ENCODE data around the gene PIK3R1.

PIK3R1 gene

DNA sequence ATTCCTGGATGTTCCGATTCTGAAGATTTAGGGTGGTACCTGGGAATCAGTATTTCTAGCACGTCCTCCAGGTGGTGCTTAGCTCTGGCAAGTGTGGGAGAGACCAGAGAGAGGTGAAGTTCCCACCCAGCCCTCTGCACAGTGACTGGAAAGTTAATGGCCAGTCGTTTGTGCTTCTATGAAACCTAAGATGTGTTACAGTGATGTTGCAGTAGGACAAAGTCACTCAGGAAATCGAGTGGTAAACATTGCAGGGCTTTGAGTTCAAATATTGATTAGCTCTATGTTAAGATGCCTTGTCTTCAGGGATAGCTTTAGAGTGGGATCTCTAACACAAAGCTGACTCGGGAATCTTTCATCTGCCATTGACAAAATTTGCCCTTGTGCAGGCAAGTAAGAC, 55.6 kb downstream of the PIK3R1 start:
- DNase-seq (ENCODE audit: low read depth in 2 of 2) = no peak

DNA sequence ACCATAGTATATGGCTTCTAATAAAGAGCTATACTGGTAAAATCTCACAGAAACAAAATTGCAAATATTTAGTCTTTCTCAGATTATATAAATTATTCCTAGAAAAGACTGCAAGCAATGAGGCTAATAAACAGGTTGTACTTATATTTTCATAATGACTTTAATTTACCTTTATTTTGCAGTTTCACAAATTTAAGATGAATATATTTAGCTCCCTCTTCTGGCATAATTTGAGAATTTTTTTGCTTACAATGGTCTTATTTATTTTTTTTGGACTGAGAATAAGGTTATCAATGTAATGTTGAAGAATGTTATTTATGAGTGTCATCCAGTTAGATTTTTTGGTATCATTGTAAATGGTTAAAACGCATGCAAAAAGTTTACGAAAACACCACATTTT, 56.7 kb downstream of the PIK3R1 start:
- DNase-seq (ENCODE audit: low read depth in 2 of 2) = no peak

DNA sequence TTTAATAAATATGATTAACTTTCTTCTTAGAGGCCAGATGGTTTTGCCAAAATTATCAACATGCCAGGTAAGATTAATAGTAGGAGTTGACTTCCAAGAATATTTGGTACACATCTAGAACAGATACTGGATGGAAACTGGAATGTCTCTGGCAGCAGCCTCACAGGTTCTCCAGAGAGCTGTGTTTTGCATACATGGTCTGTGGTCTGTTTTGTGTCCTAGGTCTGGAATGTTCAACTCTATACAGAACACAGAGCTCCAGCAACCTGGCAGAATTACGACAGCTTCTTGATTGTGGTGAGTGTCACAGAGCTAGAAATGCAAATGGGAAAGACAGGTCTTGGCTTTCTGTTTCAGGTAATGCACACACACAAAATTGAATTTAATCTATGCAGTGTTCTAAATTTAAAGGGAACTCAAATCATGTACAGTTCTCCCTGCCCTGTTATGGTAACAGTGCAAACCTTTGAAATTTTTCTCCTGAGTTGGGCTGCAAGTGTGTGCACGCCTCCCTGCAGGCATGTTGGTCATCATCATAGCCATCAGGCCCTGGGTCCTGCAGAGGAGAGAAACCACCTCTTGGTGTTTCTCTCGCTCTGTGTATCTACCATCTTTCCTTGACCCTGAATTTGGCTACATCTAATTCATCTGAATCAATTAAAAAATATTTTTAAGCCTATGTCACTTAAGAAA, 58.3 kb downstream of the PIK3R1 start:
- no peak for DNase-seq (ENCODE audit: low read depth in 2 of 2)

- DNase-seq (ENCODE audit: low read depth in 2 of 2) = no peak
These were observed 59.5 kb downstream of the PIK3R1 start for GRCh38 chr5:68274847-68275651.

GRCh38 chr5:68276740-68277139, 61.2 kb downstream of the PIK3R1 start:
- no peak for DNase-seq (ENCODE audit: low read depth in 2 of 2)

- DNase-seq (ENCODE audit: low read depth in 2 of 2) = no peak
These were observed 61.9 kb downstream of the PIK3R1 start for GRCh38 chr5:68277431-68277830.

DNA sequence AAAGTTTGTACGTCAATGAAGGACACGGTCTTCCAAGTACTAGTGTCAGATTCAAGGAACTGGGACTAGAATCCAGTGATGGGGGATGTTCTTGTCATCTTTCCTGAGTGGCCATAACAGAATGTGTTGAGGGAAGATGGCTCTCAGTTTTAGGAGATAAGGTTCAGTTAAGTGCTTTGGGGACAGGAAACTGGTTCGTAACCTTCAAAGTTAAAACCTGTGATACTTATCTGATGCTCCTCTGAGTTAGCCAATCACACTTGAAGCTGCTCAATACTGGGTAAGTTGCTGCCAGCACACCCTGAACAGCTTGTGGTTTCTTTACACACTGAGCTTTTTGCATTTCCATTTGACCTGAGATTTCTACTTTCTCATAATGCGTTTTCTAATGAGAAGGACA, 64.4 kb downstream of the PIK3R1 start:
- DNase-seq (ENCODE audit: low read depth in 2 of 2) = no peak

DNA sequence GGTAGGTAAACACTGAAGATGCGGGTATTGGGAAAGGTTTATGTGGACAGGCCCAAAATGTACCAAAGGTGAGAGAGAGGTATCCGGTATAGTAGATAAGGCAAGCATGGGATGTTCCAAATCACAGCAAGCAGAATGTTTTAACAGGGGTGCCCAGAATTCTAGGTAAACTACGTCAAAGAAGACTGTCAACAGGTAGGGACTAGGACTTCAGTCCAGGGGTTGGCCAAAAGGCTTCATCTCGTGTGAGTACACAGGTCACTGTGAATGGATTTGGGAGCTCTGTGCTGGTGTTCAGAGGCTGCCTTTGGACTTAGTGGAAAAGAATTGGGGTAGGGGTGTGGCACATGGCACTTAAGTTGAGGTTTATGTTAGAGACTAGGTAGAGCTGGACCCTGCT, 66.4 kb downstream of the PIK3R1 start:
- no peak for DNase-seq (ENCODE audit: low read depth in 2 of 2)

DNA sequence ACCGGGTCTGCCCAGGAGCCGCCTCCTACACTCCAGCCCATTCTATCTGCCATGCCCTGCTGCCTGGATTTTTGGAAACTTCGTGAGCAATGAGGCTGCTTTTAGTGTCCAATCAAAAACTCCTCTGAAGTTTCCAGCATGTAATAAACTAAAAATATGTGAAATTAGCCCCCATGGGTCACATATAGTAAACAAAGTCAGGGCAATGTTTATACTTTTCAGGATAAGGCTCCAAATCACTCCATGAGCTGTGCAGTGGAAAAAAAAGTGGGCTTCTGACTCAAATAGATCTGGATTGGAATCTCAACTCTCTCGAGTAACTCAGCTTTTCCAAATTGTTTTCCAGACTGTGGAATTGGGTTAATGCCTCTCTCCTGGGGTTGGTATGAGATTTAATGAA, 68.2 kb downstream of the PIK3R1 start:
- DNase-seq (ENCODE audit: low read depth in 2 of 2) = no peak

GRCh38 chr5:68285075-68285840, 69.7 kb downstream of the PIK3R1 start:
- no peak for DNase-seq (ENCODE audit: low read depth in 2 of 2)

- no peak for DNase-seq (ENCODE audit: low read depth in 2 of 2)
These were observed 70.5 kb downstream of the PIK3R1 start for GRCh38 chr5:68285851-68286611.

GRCh38 chr5:68286612-68286912, 71.0 kb downstream of the PIK3R1 start:
- DNase-seq (ENCODE audit: low read depth in 2 of 2) = no peak

DNA sequence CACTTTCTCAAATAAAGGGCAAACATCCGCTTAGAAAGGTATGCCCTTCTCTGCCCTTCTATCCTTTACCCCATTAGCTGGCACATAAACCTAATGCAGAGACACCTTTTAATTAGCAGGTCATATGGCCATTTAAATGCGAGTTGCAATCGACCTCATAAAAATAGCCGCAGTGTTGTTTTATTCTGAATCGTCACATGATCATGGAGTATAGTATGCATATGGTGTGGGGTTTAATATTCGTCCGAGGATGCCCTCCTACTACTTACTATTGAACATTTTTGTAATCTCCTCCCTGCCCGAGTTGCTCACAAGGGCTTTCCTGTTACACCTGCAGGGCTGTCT, 72.0 kb downstream of the PIK3R1 start:
- DNase-seq (ENCODE audit: low read depth in 2 of 2) = no peak

DNA sequence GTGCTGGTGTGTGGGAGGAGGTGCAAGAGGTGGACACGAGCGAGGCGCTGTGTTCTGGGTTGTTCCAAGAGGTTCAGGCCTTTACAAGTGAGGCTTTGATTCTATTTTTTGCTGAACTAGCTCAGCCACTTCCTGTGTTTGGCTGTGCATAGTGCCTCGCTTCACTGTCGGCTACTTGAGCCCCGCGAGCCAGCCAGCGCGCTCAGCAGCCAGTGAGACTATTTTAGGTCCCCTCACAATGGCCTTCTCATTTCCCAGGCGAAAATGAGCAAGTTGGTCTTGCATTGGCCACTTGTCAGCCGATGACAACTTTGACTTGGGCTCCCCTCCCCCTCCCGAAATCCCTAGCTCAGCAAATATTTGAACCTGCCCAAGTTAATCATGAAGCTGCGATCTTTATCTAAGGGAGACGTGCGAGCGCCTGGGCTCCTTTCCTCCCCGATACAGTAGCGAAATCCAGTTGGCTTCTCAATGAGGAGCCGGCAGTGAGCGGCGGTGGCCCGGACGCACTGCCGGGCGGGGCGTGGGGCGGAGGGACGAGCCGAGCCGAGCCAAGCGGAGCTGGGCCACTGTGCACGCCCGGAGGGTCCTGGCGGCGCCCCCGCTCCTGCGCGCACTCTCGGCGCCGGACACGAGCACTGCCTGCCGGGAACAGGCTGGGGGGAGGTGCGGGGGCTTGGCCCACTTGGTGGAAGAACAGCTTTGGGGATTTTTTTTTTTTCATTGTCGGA, 72.6 kb downstream of the PIK3R1 start:
- DNase-seq (ENCODE audit: low read depth in 2 of 2) = peak; percentile 18 to 35

GRCh38 chr5:68288707-68289134, 73.2 kb downstream of the PIK3R1 start:
- no peak for DNase-seq (ENCODE audit: low read depth in 2 of 2)

DNA sequence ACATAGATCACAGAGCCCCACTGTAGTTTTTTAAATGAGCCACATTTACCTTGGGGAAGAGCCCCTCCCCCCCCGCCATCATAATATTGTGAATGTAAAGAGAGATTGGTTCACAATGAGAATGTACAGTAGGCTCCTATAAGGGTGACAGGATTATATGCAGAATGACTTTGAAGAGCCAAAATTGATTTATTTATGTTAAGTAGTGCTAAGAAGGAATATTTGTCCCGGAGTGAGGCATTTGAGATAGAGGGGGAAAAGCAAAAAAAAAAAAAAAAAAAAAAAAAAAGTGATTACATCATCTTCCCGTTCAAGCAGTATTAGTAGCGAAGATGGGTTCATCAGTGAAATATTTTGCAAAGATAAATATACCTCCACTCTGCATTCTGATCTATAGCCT, 73.9 kb downstream of the PIK3R1 start:
- DNase-seq (ENCODE audit: low read depth in 2 of 2) = no peak

DNA sequence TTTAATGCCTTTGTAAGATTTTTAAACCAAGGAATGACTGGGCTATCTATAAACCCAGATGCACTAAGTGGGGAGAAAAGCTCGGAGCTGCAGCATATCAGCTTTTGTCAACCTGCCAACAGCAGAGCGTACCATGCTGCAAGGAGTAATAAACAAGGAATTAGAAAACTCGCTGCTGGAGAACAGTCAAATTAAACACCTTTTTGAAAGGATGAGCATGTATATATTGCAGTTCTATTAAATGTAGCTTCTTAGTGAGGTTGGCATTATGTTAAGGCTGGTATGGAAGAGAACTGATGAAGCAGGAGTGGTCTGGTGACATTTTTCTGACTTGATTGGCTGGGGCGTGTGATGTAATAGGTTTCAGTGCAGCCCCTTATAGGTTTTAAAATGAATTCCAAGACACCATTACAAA, 74.7 kb downstream of the PIK3R1 start:
- no peak for DNase-seq (ENCODE audit: low read depth in 2 of 2)

- DNase-seq (ENCODE audit: low read depth in 2 of 2) = no peak
These were observed 75.3 kb downstream of the PIK3R1 start for GRCh38 chr5:68290847-68291246.

DNA sequence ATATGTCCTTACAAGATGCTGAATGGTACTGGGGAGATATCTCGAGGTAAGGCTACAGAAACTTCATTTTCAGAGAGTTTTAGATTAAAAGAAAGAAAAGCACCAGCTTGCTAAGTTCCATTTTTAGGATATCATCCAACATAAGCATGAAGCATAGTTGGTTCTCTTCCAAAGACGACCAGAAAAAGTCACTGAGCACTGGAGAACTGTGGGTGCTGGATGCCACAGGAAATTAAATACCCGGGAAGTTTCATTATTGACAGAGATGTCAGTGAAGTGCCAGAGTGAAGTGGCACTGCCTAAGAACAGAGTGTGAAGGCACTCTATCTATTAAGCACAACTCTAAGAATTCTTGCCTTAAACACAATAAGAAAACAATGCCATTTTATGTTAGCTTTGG, 76.8 kb downstream of the PIK3R1 start:
- no peak for DNase-seq (ENCODE audit: low read depth in 2 of 2)

- no peak for DNase-seq (ENCODE audit: low read depth in 2 of 2)
These were observed 80.2 kb downstream of the PIK3R1 start for GRCh38 chr5:68295772-68296171.

GRCh38 chr5:68296895-68297294, 81.3 kb downstream of the PIK3R1 start:
- no peak for DNase-seq (ENCODE audit: low read depth in 2 of 2)

- no peak for DNase-seq (ENCODE audit: low read depth in 2 of 2)
These were observed 82.1 kb downstream of the PIK3R1 start for GRCh38 chr5:68297656-68298055.

All from stimulated activated CD8-positive, alpha-beta memory T cell treated with anti-CD3 and anti-CD28 coated beads, Interleukin-15, amount 100 ng/mL, for 48 hours (primary cell).